ENCODE results near the gene GINS2.

GINS2 gene

DNA sequence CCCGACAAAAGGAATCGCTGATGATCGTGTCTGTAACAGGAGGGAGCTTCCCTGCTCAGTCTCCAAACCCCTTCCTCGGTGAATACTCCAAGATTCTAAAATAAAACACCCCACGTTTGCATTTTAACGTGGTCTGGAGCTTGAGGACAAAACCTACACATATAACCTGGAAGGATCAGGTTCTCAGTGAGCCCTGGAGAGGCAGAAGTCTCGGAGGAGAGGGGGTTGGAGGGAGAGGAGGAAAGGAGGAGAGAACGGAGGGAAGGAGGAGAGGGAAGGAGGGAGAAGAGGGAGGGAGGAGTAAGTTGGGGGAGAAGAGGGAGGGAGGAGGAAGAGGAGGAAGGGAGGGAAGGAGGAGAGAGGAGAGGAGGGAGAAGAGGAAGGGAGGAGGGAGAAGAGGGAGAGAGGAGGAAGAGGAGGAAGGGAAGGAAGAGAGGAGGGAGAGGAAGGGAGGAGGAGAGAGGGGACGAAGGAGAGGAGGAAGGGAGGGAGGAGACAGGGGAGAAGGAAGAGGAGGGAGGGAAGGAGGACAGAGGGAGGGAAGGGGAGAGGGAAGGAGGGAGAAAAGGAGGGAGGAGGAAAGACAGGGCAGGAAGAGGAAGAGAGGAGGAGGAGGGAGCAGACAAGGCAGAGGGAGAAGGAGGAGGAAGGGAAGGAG lies 27.4 kb upstream of the GINS2 start:
- no peak for DNase-seq (ENCODE audit: low spot score)

GRCh38 chr16:85715169-85716021 lies 26.6 kb upstream of the GINS2 start:
- no peak for DNase-seq (ENCODE audit: low spot score)

DNA sequence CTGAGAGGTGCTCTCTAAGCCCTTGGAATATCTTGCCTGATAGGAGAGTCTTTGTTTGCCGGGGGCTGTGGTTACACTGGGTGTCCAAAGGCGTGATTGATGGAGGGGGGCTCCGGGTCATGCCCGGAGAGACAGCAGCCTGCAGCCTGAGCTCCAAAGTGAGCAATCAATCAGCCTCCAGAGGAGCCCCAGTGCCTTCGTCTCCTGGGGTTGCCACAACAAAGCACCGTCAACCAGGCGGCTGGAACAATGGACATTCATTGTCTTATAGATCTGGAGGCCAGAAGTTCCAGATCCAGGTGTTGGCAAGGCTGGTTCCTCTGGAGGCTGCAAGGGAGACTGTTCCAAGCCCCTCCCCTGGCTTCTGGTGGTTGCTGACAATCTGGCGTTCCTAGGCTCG lies 24.0 kb upstream of the GINS2 start:
- no peak for DNase-seq (ENCODE audit: low spot score)

DNA sequence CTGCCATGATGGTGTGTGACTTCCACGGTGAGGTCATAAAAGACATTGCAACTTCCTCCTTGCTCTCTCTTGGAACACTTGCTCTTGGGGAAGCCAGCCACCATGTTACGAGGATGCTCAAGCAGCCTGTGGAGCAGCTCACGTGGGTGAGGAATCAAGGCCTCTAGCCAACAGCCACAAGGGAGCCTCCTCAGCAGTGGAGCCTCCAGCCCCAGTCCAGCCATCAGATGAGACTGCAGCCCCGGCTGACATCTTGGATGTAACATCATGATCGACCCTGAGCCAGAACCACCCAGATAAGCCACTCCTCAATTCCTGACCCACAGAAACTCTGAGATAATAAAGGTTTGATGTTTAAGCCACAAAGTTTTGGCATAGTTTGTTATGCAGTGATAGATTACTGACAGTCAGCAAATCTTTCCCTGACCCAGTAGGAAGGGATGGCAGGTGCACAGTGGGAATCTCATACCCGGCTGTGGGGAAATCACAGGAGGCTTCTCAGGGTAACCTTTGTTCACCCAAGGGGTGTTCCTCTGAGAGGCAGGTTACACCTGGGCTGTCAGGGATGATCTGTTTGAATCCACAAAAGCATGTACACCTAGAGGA lies 23.3 kb upstream of the GINS2 start:
- DNase-seq (ENCODE audit: low spot score): no peak

GRCh38 chr16:85710732-85711131 lies 22.0 kb upstream of the GINS2 start:
- DNase-seq (ENCODE audit: low spot score): no peak

DNA sequence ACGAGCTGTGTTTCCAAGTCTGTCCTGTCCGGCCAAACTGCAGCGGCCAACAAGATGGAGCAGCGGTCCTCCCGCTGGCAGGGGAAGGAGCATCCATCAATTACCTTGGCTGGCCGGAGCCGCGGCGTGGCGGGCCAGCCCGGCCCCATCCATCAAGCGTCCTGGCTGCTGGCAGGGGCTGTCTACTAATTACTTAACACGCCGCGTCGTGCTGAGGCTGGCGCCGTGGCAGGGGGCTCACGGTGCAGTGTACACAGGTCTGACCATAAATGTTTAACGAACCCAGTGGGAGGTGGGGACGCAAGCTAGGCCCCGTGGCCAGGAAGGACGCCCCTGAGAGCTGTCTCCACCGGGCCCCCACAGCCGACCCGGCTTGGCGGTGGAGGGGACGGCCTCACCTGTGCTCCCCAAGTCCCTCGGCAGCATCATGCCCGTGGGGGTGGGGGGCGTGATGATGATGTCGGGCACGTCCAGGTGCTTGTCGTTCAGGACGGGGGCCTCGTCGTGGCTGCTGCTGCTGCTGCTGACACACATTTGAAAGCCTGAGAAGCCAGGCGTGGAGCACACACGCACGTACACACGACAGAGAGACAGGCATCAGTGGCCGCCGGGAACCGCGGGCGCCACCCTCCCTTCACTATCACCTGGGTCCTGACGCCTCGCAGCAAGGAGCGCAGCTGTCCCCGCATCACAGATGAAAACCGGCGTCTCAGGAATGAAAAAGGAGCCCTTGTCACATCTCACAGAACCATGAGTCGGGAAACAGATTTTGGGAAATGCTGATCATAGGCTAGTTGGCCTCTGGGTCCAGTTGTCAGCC lies 21.2 kb upstream of the GINS2 start:
- DNase-seq (ENCODE audit: low spot score): no peak

DNA sequence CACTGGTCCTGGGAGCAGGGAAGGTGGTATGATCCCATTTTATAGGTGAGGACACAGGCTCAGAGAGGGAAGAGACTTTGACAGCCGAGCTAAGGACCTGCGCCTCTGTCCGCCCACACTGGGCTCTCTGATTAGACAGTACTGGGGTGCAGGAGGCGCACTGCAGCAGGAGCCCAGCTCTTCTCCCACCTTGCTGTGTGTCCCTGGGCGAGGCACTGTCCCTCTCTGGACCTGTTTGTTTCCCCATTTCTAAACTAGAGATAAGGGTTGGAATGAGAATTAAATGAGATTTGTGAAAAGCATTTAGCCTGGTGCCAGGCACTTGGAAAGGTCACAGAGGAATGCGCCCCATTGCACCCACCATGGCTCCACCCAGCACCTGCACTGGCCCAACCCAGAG lies 19.6 kb upstream of the GINS2 start:
- no peak for DNase-seq (ENCODE audit: low spot score)

DNA sequence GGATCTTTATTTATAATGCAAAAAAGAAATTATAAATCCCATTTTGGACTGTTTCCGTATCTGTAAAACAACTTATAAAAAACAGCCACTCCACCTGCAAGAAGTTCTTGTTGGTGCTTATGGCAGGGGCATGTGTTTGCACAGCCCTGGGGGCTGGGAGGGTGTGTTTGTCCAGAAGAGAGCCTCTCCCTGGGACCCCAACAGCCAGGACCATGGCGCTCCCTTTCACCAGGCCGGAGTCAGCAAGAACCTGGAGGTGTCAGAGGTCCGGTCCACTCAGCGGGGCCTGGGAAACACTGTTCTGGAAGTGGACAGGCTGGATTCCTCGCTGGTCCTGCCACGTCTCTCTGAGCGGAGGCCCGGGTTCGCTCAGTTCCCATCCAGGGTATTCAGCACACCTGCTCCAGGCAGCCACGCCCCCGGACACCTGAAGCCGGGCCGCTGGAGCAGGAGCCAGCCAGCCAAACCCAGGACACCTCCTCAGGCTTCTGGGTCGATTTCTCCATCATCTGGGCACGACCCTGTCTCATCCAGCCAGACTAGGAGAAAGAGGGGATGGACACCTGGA lies 18.9 kb upstream of the GINS2 start:
- DNase-seq (ENCODE audit: low spot score): no peak

DNA sequence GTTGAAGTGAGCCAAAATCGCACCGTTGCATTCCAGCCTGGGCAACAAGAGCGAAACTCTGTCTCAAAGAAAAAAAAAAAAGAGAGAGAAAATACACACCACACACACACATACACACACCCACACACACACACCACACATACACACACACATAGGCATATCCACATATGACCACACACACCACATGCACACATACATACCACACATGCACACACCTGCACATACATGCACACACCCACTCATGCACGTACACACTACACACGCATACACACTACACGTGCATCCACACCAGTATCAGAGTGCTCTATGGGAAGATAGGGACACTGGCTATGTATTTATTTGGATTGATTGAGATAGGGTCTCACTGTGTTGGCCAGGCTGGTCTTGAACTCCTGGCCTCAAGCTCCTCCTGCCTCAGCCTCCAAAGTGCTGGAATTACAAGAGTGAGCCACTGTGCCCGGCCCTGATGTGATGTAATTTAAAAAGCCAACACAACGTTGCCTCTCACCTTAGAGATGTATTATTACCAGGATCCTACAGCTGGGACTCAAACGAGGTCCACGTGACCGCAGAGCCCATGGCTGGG lies 17.8 kb upstream of the GINS2 start:
- DNase-seq (ENCODE audit: low spot score): no peak

DNA sequence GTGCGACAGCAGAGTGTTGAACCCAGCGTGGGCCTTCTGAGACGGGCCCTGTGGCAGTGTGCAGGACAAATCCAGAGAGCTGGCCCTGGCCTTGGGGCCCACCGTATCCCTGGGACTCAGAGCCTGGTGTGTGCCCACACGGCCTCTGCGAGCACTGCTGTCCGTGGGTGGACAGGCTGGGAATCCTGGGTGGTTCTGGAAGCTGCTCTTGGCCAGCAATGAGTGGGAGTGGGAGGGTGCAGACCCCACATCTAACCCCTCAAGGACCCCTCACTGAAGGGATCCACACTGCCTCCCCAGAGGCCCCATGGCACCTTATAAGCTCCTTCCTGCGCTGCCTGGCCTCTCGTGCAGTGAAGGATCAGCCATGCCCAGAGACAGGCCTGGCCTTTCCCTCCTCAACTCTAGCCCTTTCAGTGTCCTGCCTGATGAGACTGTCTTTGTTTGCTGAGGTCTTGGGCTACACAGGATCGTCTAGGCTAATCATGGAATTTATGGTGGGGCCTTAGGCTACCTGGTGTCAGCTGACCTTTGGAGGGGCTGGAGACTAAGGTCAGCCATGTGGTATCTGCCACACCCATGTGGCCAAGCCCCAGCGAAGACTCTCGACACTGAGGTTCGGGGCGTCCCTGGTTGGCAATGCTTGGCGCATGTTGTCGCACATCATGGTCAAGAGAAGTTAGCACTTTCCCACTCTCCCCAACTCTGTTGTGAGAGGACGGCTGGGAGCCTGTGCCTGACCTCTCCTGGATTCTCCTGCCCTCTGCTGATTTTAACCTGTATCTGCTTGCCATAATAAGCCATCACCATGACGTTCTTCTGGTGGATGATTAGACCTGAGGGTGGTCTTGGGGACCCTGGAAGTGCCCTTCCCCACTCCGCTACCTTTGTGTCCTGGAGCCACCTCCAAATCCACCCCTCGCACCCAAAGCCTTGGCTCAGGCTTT lies 16.4 kb upstream of the GINS2 start:
- DNase-seq (ENCODE audit: low spot score): no peak

DNA sequence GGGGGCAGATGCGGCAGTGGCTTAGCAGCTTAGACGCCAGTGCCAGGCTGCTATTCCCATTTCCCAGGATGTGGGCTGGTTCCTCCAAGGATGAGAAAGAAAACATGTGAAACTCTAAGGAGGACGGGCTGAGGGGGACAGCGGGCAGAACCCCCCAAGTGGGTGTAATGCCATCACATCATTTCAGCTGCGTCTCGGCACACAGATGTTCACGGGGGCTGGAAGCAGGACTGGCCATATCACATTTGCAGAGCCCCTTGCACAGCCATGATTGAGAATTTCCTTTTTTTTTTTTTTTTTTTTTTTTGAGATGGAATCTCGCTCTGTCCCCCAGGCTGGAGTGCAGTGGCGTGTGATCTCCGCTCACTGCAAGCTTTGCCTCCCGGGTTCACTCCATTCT lies 15.3 kb upstream of the GINS2 start:
- DNase-seq (ENCODE audit: low spot score): no peak

GRCh38 chr16:85699628-85700027 lies 10.9 kb upstream of the GINS2 start:
- no peak for DNase-seq (ENCODE audit: low spot score)

DNA sequence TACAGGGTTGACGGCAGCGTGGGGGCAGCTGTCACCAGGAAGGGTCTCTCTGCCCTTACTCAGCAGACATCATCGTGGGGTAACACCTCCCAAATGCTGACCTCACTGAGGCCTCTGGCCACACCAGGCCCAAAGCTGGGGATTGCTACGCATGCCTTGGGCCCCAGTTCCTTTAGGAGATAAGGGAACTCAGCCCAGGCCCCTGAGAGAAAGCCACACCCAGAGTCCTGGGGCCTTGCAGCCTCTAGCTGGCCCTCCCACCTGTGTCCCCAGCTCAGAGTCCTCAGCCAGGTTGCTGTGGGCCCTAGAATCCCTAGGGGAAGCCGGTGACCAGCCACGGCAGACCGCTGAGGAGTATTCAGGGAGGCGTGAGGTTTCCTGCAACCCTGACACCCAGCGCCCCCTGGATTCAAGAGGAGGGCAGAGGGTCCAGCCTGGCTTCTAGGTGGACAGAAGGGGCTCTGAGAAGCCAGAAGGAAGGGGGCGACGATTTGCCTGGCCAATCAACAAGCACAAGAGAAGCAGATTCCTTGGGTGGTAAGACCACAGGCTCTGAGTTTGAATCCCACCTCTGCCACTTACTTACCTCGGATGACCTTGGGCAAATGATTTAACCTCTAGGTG lies 10.3 kb upstream of the GINS2 start:
- no peak for DNase-seq (ENCODE audit: low spot score)

DNA sequence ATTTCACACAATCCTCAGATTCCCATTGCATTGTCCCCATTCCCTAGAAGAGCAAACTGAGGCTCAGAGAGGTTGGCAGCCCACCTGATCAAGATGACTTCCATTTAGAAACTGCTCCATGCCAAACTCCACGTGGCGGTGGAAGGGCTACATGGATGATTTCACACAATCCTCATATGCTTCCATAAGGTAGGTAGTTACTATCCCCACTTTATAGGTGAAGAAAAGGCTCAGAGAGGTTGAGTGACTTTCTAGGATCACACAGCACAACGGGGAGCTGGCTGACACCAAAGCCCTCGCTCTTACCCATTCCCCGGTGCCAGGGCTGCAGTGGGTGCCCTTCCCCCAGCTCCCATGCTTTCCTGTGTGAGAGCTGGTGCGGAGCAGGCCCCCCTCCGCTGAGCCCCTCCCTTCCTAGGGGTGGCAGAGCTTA lies 9.7 kb upstream of the GINS2 start:
- no peak for DNase-seq (ENCODE audit: low spot score)

- no peak for DNase-seq (ENCODE audit: low spot score)
Observed at GRCh38 chr16:85697431-85697830, 8.7 kb upstream of the GINS2 start.

DNA sequence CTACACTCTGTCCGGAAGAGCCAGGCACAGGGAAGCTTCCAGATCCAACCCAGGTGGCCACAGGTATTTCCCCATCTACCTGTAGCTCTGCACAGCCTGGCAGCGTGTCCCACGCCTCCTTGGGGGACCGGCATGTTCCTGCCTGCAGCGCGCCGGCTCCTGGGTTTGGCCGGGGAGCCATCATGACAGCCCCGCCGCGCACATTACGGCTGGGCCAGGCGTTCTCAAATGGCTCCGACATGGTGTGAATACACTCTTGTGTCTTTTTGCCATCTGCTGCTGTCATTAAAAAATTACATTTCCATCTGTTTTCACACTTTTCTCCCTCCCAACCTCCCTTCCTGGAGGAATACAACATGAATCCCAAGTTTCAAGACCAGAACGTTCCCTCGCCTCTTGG lies 8.0 kb upstream of the GINS2 start:
- no peak for DNase-seq (ENCODE audit: low spot score)

GRCh38 chr16:85695196-85696128 lies 6.7 kb upstream of the GINS2 start:
- no peak for DNase-seq (ENCODE audit: low spot score)

- DNase-seq (ENCODE audit: low spot score): no peak
Observed at GRCh38 chr16:85690469-85691064, 1.8 kb upstream of the GINS2 start.

DNA sequence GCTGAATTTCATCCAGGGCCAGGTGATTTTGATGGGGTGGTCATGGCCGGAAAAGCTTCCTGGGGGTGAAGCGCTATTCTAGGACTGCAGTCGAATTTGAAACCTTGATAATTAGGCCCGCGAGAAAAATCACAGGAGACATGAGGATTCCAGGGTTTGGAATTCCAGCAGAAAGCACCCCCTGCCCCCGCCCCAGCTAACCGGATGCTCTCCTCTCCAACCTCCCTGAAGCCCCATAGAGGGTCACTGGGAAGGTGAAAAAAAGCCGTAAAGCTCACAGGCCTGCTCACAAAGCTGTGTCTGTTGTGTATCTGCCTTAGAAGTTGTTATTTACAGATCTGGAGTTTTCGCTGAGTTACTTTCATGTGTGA lies 1.2 kb upstream of the GINS2 start:
- DNase-seq (ENCODE audit: low spot score): no peak
